Jurkat, Clone E6-1 (cell line): Measurements from ENCODE around the gene PPP1R26.
"Not testable (repeated sequence)": the region's sequence is repeated elsewhere in the genome, so short reads cannot be mapped to it uniquely, and the experiment has no call there.

Experiments
- DNase-seq: peaks from one replicate; pipeline ENCODE4 v3.0.0-alpha.2; 2011; ENCODE audit warnings: low read depth, low spot score
- H3K4me3 ChIP-seq: 2 replicates; pipeline ENCODE4 v1.5.1; 2011; ENCODE audit warnings: mild to moderate bottlenecking, low read length, control low read depth, moderate library complexity

PPP1R26 gene

GRCh38 chr9:135456436-135457104 lies 23.0 kb upstream of the PPP1R26 start:
- no peak overlapping the region for H3K4me3 ChIP-seq
- DNase-seq = no peak

- not testable (repeated sequence) for H3K4me3 ChIP-seq, DNase-seq
These were observed 21.1 kb upstream of the PPP1R26 start for GRCh38 chr9:135458478-135458877.

GRCh38 chr9:135461936-135462335 lies 17.6 kb upstream of the PPP1R26 start:
- no peak for DNase-seq

GRCh38 chr9:135463140-135463539 lies 16.4 kb upstream of the PPP1R26 start:
- DNase-seq = no peak
- no peak overlapping the region for H3K4me3 ChIP-seq

More at GRCh38 chr9:135461936-135462335, 17.6 kb upstream of the PPP1R26 start:
- H3K4me3 ChIP-seq = no peak overlapping the region

GRCh38 chr9:135464181-135464580 lies 15.4 kb upstream of the PPP1R26 start:
- no peak for DNase-seq
- no peak overlapping the region for H3K4me3 ChIP-seq

GRCh38 chr9:135468854-135469521 lies 10.6 kb upstream of the PPP1R26 start:
- no peak for DNase-seq
- H3K4me3 ChIP-seq = no peak overlapping the region

- no peak for DNase-seq
- H3K4me3 ChIP-seq = no peak overlapping the region
These were observed 7.6 kb upstream of the PPP1R26 start for GRCh38 chr9:135471791-135472640.

- DNase-seq = no peak
- no peak overlapping the region for H3K4me3 ChIP-seq
These were observed 5.5 kb upstream of the PPP1R26 start for GRCh38 chr9:135473972-135474543.

- DNase-seq = no peak
- no peak overlapping the region for H3K4me3 ChIP-seq
These were observed 4.7 kb upstream of the PPP1R26 start for GRCh38 chr9:135474915-135475314.

- no peak overlapping the region for H3K4me3 ChIP-seq
- no peak for DNase-seq
These were observed 2.8 kb upstream of the PPP1R26 start for GRCh38 chr9:135476561-135477355.

GRCh38 chr9:135478191-135478590 lies 1.4 kb upstream of the PPP1R26 start:
- no peak overlapping the region for H3K4me3 ChIP-seq
- no peak for DNase-seq

- no peak overlapping the region for H3K4me3 ChIP-seq
These were observed 633 bp upstream of the PPP1R26 start for GRCh38 chr9:135478829-135479468.

GRCh38 chr9:135480071-135480939 lies 723 bp downstream of the PPP1R26 start:
- H3K4me3 ChIP-seq = no peak overlapping the region
- no peak for DNase-seq

More at GRCh38 chr9:135478829-135479468, 633 bp upstream of the PPP1R26 start:
- DNase-seq = no peak

GRCh38 chr9:135480940-135481310 lies 1.3 kb downstream of the PPP1R26 start:
- no peak for DNase-seq
- no peak overlapping the region for H3K4me3 ChIP-seq

GRCh38 chr9:135482015-135482754 lies 2.6 kb downstream of the PPP1R26 start:
- DNase-seq = no peak
- no peak overlapping the region for H3K4me3 ChIP-seq

GRCh38 chr9:135484460-135485277 lies 5.1 kb downstream of the PPP1R26 start:
- H3K4me3 ChIP-seq = no peak overlapping the region
- DNase-seq = no peak
